ENCODE results near the gene SCN2A. TPM values are rescaled to one million over a fixed set of nuclear protein-coding genes. Genes with fewer than 3 reads are reported as not detected.

Gene SCN2A
- polyA plus RNA-seq, 3 donors, result 1.3 to 3.2 (median 2.8) TPM

DNA sequence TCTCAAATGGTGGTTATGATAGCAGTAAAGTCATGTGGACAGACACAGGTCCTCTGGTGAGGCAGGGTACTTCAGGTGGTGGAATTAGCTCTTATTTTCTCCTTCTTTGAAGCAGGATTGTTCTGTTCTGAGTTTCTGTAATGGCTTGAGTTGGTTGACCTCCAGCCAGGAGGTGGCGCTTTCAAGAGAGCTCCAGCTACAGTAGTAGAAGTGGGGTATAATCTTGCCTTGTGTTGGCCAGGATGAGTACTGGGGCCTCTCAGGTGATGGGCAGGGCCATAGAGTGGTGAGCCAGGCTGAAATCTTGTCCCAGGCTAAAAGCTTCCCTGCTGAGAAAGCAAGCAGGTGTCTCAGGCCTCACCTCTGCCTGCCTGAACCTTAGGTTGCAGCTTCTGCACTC, 177.8 kb downstream of the SCN2A start:
- no peak for DNase-seq

DNA sequence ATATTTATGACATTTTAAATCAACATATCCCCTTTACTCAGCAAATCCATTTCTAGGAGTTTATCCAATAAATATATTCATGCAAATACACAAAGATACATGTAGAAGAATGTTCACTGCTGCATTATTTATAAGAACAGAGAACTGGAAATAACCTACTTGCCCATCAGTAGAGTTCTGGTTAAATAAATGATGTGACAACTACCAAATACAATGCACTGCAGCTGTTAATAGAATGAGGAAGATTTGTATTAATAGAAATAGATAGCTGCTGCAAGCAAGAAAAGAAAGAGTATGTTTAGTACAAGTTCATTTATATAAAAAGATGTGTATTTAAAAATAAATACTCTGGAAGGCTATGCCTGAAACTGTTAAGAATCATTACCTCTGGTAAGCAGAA, 181.0 kb downstream of the SCN2A start:
- DNase-seq, result no peak

DNA sequence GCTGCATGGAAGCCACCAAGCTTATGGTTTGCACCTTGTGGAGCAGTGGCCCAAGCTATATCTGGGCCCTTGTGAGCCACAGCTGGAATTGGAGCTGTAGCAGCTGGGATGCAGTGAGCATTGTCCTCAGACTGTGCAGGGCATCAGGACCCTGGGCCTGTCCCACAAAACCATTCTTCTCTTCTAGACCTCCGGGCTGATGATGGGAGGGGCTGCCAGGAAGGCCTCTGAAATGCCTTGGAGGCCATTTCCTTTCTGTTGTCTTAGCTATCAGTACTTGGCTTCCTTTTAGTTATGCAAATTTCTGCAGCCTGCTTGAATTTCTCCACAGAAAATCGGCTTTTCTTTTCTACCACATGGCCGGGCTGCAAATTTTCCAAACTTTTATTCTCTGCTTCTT, 183.9 kb downstream of the SCN2A start:
- no peak for DNase-seq

DNA sequence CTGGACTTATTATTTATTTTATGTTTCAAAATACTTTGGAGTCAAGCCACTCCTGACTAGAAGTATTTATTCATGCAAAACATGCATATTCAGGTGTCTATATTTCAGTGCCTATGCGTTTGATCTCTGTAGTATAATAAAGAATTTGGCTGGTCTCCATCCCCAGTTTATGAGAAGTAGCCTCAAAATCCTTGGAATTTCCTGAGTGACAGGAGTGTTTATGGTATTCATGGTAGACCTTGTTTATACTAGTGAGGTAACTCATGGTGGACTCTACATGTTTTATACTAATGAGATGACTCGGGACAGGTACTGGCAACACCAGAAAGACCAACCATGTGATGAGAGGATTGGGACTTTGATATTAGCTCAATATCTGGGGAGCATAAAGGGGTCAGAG, 186.3 kb downstream of the SCN2A start:
- no peak for DNase-seq

DNA sequence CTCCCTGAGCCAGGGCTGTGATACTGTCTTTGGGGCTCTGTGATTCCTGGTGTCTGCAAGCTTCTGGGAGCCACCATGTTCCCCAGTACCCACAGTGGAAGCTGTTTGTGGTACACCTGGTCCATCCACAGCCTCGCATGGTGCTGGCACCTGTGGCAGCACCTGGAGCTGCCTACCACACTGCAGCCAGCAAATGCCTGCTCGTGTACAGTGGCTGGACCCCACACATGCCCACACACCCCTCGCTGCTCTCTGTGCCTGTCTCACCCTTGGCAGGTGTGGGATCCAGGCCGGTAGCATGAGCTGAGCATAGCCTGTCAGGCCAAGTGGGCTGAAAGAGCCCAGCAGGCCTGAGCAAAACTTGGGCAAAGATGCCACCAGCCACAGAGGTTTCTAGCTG, 188.5 kb downstream of the SCN2A start:
- no peak for DNase-seq

DNA sequence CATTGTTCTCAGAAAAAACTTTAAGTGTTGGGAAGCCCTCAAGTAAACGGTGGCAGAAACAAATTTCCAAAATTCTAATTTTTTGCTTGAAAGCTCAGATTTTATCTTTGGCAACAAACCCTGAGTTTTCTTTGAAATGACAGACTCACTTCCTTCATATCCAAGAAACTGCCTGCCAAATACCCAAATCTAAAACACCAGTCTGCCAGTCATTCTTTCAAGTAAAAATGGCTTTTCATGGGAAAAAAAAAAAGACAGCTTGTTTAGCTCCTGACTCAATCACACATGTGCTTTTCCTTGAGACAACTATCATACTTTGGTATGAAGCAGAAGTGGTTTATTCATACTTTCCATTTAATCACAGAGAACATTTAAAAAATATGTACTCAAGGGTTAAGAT, 189.7 kb downstream of the SCN2A start:
- no peak for DNase-seq

DNA sequence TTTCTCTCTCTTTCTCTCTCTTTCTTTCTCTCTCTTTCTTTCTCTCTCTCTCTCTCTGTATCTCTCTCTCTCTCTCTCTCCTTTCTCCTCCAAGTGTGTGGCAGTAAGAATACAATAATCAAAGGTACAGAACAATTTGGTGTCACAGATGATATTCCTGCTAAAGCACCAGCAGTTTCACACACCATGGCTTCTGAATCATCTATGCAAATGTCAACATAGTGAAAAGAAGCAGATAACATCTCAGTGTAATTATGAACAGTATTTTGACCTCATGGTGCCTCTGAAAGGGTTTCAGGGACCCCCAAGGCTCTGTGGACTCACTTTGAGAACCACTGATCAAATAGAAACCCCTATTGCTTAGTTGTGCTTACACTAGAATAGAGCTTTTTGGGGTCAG, 191.8 kb downstream of the SCN2A start:
- DNase-seq, result no peak

DNA sequence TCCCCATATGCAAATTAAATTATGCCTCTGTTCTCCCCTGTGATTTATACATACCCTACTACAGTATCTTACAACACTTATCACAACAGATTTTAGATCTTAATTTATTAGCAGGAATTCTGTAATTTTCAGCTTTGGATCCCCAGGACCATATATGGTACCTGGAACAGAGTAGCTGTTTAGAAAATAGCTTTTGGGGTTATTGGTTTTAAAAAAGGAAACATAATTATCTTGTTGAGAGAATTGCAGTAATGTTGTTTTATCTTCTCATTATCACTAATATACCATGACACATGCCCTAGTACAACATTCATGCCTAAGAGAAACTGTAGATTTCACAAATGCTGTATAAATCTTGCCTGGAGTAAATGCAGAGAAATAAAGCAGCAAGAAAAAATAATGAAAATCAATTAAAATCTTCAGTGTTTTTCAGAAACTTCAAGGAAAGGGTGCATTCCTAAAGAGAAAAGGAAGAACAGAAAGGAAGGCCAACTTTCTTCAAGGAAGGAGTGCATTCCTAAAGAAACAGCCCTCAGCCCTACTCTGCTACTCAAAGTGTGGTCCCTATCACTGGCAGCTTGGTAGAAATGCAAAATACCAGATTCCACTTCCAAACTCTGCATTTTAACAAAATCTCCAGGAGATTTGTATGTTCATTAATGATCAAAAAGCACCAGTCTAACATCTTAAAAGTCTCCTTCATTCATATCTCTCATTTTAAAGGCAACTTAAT, 193.2 kb downstream of the SCN2A start:
- DNase-seq, result no peak

DNA sequence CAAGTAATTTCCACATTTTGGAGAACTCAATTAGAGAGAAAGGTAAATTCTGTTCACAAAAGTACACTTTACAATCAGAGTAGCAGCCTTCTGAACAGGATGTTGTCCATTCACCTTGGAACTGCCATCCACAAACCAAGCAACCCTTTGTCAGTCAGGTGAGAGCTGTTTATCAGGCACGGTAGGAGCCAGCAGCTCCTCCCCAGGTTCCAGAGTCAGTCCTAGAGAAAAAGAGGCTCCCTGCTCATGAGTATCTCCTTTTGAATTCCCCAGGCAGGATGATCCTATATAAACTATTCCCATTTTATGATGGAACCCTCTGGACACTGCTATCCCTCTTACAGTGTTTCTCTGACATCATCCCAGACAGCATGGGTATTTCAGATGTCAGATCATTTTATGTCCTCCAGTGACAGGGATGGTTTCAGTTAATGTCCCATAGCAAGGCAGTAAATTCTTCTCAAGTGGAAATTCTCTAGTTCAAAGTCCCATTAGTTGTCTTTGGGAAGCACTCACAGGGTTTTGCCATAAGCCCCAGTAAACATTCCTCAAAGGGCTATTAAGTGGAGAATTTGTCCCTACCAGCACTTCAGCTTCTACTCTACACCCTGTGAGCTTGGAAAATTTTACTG, 195.8 kb downstream of the SCN2A start:
- DNase-seq, result peak; percentile 86

DNA sequence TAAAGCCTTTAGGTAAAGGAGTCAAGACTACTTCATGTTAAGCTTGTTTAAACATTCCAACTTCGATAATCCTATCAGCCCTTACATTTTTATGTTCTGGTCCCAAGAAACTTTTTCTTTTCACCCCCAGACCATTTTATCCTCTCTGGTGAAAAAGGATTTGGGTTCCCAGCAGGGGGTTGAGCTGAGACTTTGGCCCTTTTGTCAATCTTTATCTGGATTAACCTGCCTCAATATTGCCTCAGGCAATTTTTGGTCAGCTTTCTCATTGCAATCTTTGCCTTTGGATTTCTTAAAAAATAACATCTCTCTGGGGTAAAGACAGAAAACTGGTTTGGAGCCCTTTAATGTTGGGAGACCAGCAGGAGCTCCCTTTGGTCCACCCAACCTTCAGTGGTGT, 196.4 kb downstream of the SCN2A start:
- DNase-seq, result no peak

DNA sequence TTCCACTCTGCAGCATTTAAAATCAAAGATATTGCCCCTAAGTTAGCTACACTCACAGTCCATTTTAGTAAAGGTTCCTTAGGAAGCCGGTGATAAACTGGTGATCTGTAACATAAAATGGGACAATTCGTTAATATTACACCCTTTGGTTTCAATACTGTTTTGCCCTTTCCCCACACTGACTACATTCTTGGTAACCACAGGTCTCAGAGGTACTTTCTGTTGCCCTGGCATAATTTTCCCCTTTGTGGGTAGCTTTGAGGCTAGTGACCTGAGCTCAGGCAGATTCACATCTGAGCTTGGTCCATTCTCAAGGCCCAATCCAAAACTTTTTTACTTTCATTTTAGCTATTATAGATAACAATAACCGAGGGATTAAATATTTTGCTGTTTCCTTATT, 197.3 kb downstream of the SCN2A start:
- DNase-seq, result no peak

DNA sequence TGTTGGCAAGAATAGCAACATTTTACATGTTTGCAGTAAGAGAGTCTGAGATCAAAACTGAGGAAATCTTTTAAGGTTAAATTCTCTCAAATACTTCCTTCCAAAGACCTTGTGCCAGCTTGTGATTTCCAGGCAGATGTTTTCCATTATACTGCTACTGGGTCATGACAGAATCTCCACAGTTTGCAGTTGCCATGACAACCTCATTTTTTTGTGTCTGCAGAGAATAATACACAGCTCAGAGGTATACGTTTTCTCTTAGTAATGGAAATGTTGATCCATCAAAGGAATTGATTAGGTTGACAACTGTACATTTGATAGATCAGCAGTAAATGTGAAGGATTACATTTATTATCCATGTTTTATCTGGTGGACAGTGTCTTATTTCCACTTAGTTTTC, 201.2 kb downstream of the SCN2A start:
- DNase-seq, result peak; percentile 70

Other genes with a start within 250 kb of the SCN2A start
- under 1 TPM; 0.44 to 0.56 (median 0.48) TPM for gene SCN3A, start 35.4 kb upstream of the SCN2A start, polyA plus RNA-seq (ENCODE audit: insufficient read length in 3 of 3)
- 10 to 100 TPM in 1 of 3 donors, 1 to 10 TPM in 2; 8.8 to 10.2 (median 9.2) TPM for gene CSRNP3, start 230.3 kb downstream of the SCN2A start, polyA plus RNA-seq (ENCODE audit: insufficient read length in 3 of 3)

Data from renal pelvis (tissue), 4 donors.